GM18873 (cell line): ENCODE measurements around the gene ZNF526.
A peak's percentile ranks its signal among the peaks of the same experiment; 100 is the strongest.

Source experiments
- ATAC-seq: cut with Tn5 transposase; IDR thresholded peaks from one replicate; pipeline ENCODE4 v1.9.1; 2021; ENCODE audit warnings: mild to moderate bottlenecking, moderate library complexity, moderate number of reproducible peaks; ENCODE audit not compliant: unreplicated experiment, low FRiP score

Gene ZNF526

DNA sequence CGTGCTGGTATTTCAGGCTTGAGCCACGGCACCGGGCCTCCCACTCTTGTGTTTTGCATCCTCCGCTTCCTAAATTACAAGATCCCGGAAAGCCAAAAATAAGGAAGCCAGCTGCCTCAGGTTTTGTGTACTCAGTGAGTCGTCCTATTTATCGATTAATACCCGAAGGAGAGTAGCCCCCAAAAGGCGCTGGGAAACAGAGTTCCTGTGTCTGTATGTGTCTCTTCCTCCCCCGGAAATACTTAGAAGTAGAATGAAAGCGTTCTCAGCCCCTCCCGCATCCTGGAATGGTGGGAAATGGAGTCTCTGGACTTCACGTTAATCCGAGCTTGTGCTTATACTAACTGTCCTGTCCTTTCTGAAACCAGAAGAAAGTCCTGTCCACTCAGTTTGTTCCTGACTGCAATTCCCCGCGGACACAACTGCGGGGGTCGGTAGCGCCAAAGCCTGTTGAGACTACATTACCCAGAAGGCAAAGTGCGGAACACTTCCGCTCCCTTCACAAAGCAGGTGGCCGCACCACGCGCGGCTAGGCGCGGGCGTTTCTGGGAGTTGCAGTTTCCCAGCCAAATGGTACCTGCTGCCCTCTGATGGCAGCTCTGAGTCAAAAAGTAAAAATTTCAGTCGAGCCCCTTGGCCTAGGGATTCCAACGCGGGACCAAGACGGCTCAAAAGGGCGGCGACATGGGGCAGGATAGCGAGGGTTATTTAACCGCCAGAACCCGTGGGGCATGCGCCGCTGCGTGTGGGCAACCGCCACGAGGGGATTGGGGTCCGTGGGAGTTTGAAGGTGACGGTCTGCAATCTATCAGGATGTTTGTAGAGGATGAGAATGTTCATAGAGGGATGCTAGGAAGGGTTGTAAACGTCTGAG lies 24.5 kb downstream of the ZNF526 start:
- ATAC-seq = peak; percentile 29

DNA sequence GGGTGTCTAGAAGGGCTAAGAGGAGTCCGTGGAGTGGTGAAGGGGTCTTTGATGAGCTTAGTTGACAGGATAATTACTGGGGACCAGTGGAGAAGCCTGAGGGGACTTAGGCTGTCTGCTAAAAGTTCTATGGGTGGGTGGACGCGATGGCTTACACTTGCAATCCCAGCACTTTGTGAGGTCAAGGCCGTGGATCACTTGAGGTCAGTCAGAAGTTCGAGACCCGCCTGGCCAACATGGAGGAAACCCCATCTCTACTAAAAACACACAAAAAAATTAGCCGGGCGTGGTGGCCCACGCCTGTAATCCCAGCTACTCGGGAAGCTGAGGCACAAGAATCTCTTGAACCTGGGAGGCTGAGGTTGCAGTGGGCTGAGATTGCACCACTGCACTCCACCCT lies 25.1 kb downstream of the ZNF526 start:
- no peak for ATAC-seq

DNA sequence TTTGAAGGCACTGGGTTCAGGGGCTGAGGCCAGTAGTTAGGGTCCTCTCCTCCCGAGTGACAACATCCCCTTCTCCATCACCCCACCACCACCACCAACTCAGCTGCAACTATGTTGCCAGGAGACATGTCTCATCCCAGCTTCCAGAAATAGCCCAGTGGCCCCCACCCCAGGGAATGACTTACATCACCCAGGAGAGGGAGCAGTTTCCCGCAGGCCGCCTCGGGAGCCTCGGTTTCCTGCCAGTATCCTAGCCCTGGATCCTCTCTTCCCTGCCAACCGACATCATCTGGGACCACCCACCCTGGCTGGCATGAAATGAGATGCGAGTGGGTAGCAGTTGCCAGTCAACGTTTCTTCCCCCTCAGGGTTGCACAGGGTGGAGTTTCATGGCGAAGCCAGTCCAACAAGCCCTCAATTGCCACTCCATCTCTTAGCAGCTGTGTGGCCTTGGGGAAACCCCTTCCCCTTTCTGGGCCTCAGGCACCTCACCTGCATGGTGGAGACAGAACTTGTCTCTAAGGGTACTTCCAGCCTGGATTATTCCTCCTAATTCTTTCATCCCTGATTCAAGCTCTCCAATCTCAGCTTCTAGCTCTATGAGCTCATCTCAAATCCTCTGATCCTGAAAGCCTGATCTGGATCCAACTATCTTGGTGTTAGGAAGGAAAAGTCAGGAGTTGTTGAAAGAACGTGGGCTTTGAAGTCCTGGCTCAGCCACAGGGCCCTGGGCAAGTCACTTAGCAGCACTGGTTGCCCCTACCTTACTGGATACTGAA lies 26.2 kb downstream of the ZNF526 start:
- no peak for ATAC-seq

DNA sequence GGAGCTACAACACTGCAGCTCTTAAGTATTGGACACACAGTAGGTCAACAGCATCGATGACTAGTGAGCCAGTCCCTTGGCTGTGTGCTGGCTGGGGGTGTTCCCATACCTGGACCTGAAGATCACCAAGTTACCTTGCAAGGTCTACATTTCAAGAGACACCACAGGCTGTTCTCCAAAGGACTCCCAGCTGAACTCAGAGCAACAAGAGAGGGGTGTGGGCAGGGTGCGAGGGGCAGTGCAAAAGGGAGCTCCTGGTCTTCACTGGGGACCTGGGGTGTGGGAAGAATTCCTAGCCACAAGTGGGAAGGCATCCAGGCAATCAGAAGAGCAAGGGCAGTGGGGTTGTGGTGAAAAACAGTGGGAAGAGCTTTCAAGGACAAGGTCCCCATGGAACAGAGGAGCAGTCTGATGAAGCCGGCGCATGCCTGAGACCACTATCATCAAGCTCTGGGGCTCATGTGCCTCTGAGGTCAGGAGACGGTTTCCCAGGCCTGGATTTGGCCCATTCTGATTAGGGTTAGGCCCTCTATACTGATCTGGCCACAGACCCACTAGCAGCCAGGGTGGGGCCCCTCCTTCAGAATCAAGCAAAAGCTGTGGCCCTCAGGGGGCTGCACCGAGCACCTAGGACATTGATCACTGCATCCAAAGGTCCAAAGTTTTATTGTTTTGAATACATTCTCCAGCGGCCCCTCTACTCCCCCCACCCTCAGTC lies 27.0 kb downstream of the ZNF526 start:
- no peak for ATAC-seq

DNA sequence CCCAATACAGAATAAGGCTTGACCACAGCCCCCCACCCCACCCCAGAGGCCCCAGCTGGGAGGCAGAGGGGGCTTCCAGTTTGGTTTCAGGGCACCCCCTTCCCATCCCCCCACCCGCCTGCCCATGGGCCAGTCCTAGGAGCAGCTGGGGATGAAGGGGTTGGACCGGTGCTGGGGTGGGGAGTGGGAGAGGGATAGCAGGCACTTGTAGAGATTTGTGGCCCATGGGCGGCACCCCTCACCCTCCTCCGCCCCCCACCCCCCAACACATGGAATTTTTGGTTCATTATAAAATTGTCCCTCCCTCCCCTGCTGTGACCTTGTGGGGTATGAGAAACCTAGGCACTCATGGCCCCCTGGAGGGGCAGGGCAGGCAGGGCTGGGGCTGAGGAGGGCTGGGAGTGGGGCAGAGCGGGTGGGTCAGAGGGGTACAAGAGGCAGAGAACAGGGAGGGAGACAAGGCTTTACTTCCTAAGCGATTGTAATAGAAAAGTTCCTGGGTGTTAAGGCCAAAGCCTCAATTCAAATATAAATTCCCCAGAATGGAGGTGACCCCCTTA lies 27.6 kb downstream of the ZNF526 start:
- no peak for ATAC-seq

DNA sequence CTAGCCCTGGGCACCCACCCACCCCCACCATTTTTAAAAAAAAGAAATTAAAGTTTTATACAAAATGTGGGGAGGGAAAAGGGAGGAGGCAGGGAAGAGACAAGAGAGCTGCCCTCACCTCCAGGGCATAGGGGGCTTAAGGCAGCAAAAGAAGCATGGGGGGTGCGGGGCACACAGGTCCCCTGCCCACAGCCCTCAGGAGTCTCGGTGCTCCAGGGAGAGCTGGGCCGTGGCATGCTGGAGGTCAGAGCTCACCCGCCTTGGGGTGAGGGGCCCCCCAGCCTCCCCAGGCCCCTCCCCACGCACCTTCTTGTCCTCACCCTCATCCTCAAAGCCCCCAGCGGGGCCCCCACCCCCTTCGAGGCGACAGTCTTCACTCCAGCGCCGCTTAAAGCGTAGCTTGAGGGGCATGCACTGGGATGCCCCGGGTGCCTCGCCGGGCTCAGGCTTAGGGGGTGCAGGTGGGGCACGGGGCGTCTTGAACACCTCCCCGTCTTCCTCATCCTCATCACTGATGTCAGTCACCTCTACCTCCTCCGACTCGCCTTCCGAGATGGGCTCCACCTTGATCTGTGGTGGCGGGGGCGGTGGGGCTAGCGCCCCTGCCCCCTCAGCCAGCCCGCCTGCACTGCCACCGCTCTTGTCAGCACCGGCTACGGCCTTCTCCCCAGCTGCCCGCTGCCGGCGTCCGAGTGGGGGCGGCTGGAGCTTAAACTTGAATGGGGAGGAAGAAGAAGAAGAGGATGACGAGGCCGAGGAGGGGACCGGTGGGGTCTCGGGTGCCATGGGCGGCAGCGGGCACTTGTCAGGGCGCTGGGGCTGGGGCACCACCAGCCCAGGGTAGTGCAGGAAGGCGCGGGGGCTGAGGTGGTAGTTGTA lies 28.4 kb downstream of the ZNF526 start:
- ATAC-seq = no peak

DNA sequence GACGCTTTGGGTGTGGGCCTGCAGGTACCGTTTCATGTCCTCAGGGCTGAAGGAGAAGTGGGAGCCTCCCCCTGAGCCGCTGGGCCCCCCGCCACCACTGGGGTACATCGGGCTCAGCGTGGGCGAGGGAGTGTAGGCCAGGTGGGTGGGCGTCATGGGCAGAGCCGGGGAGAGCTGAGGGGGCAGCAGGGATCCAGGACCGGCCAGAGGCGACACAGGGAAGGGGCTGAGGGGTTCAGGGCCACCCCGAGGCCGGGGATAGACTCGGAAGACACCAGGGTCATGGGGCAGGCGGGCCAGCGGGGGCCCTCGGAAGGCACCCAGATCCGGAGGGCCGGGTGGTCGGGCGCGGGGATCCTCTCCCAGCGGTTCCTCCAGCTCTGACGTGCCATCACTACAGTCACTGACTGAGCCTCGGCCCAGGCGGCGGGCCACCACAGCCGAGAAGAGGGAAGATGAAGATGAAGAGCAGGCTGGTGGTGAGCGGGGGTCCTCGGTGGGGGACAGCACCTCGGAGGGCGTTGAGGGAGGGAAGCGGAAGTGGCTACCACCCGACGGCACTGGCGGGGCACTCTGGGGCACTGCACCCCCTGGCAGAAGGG lies 29.1 kb downstream of the ZNF526 start:
- ATAC-seq = no peak

DNA sequence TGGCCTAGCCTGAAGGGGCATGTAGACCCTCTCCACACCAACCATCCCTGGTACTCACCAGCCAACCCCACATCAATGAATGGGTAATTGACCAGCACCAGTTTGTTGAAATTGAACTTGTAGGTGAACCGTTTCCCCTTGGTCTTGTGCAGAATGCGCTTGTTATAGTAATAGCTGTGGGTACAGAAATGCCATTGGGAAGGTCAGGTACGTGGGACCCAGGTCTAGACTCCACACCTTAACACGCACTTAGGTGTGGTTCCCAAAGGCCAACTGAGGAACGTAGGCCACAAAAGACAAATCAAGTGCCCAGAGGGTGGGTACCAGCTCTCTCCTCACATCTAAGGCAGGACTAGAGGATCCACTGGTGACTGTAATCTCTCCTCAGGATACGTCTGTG lies 29.7 kb downstream of the ZNF526 start:
- no peak for ATAC-seq

DNA sequence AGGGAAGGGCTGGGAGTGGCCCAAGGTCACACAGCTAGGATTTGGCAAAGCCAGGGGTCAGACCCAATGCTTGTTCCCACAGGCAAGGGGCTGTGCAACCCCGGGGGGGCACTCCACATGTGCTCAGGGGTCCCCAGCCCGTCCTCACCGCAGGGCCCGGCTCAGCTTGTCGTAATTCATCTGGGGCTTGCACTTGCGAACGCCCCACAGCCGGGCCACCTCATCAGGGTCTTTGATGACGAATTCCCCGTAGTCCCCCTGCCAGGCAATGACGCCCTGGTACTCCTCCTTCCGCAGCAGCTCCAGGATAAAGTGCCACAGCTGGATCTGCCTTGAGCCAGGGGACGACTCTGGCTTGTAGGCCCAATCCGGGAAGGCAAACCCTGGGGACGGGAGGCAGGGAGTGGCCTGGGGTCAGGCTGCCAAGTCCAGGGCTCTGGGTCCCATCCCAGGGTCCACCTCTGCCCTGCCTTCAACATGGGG lies 30.1 kb downstream of the ZNF526 start:
- no peak for ATAC-seq

DNA sequence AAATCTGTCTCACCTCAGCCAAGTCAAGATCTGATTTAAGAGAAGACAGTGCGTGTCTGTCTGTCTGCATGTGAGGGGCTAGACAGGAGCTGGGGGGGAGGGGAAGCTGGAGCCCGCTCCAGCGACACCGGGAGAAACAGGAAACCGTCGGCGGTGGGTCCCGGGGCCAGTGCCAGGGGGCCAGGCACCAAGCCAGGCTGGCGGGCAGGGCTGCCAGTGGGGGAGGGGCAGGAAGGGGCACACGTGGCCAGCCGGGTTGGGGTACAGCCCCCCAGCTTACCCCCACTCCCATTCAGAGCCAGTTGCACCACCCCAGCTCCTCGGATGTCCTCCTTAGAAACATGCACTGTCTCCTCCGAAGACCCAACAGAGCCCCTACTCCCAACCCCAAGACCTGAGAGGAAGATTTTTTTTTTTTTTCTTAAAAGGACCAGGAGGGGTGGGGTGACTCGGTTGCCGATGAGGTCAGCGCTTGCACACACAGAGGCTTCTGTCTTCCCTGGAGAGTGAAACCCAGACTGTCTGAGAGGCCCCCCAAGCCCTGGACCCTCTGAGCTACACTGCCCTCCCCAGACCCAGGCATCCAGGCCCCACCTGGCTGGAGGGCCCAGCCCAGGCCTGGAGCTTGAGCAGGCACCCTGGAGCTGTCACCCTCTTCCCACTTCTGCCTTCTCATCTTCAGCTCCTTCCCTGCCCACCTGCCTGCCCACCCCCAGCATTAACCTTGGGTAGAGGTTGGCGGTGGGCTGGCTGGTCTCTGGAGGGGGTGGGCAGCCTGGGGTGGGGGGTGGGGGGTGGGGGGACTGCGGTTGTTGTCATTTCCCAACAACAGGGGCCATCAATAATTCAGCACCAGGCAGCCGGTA lies 30.8 kb downstream of the ZNF526 start:
- no peak for ATAC-seq

DNA sequence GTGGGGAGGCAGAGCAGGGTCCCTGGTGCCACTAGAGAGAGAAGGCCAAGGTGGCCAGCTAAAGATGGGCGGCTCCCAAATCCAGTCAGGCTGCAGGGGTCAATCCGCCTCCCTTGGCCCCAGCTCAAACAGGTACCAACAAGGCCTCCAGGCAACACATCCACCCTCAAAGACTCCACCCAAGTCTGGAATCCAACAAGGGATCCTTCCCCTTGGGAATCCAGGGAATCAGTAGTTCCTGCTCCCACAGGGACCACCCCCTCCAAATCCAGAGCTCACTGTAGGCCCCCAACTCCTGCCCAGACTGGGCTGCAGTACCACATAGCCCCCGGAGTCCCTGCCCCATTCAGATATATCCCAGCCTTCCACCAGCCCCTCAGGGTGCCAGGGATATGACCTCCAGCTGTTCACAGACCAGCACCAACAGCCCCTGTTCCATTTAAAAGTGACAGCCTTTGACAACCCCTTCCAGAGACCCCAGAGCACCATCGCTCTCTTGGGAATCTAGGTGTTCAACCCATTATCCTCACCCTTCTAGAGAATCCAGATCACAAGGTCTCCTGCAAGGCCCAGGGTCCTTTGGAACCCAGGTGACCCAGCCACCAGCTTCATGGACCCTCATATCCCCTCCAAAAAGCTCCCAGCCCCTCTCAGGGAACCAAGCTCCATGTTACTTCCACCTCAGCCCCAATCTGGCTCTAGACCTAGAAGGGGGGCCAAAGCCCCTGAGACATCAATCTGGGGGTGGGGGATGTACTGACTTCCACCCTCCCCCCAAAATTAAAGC lies 31.7 kb downstream of the ZNF526 start:
- ATAC-seq = no peak

DNA sequence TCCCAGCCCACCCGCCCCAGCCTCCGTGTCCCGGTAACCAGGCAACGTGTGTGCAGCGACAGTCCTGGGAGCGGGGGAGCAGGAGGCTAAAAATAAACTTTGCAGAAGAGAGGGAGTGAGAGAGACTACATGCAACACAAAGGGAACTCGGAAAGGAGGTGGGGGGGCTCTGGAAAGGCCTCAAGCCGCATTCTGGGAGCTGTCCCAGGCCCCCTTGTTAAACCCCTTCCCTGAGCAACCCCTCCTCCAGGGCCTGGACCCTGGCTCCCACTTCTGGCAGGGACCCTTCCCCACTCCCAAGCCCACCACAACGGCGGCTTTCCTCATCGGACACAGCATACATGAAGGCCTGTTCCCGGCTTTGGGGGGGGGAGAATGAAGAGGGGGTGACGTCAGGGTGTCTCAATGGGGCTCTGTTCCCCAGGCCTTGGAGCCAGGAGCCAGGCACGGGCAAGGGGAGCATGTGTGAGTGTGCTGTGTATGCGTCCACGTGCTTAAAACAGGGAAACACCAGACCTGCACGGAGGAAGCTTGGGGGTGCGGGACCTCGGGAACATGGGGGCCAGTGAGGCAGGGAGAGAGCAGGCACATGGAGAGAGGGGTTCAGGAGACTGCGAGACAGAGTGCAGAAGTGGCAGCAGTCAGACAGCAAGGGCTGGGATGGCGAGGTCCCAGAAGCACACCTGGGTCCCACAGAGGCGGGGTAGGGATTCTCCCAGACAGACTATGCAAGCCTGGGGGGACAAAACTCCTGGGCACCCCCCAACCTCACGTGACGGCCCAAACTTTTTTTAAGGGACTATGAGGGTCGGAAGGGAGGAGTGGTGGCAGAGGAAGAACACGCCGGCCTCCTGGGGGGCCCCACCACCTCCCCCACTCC lies 32.5 kb downstream of the ZNF526 start:
- no peak for ATAC-seq

DNA sequence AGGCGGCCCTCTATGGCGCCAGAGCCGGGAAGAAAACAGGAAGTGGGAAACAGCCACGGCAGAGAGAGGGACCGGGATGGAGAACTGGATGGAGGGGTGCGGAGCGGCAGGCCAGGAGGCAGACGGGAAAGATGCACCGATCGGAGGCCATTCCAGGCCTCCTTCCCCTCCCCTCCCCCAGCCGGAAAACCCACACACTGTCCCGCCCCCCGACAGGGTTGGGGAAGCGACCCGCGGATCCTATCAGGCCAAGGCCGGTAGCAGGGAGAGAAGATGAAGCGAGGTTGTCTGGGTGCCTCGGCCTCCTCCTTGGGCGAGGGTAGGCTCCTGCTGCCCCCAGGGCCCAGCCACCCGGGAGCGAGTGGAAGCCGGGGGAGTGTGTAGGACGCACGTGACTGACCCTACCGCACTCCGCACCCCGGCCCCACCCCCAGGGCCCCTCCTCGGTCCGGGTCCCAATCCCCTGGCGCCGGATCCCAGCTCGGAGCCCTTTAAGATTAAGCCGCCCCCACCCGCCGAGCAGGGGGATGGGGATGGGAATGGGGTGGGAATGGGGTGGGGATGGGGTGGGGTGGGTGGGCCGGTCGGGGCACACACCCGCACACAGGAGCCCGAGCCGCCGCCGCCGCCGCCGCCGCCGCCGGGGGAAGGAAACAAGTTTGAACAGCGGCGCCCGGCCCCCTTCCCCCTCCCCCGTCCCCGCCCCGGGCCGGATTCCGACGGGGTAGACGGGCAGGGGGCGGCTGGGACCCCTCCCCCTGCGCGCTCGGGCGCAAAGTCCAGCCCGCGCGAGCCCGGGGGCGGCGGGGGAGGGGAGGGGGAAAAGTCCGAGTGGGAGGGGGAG lies 33.4 kb downstream of the ZNF526 start:
- no peak for ATAC-seq

DNA sequence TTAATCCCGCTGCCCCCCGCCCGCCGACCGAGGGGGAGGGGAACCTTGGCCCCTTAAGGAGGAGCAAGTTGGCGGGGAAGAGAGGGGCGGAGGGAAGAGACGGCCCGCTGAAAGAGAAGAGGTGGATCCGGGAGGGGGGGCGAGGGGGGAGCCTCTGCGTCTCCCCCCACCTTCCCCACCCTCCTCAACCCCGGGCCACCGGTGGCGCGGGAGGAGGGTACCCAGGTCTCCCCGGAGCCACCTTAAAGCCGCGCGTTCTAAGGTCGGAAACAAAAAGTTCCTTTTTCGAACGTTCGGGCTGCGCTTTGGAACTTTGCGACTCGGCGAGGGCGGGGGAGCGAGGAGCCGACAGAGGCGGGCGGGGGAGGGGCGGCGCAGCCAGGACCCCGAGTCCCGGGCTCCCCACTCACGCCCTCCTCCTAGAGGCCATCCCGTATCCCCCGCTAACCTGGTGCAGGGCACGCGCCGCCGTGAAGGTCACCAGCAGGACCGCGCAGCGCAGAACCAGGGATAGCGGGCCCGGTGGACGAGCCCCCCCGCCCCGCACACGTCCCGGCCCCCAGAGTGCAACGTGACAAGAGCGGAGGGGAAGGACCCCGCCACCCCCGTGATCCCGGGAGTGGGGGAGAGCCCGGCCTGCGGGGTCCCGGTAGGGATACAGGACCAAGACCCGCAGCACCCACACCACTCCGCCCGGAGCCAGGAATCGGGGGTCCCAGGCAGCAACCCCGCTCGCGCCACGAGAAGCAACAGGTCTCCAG lies 34.2 kb downstream of the ZNF526 start:
- ATAC-seq = no peak
